Mucosa of gallbladder (tissue), 1 donor: ENCODE data around the gene RLN3. TPM values are rescaled to one million over a fixed set of nuclear protein-coding genes. Genes with fewer than 3 reads are reported as not detected.

Source experiments
- total RNA-seq: library from RNA; stranded (reverse); gene quantifications from one replicate; pipeline ENCODE4 v1.2.1, GENCODE V29; 2021
- donor health status: DM: no; HTN: no; CAD: no.

Gene RLN3
- total RNA-seq, 1 donor from 2014 or later, result not detected

Other genes starting within 250 kb of the RLN3 start
- gene ZSWIM4, start 232.7 kb upstream of the RLN3 start, total RNA-seq, result 11.2 TPM
- gene NANOS3, start 151.0 kb upstream of the RLN3 start, total RNA-seq, result 0.75 TPM
- 2.6 TPM for gene BRME1, start 122.0 kb upstream of the RLN3 start, total RNA-seq
- gene CC2D1A, start 121.9 kb upstream of the RLN3 start, total RNA-seq, result 57.1 TPM
- gene PODNL1, start 89.7 kb upstream of the RLN3 start, total RNA-seq, result 3.2 TPM
- gene DCAF15, start 75.6 kb upstream of the RLN3 start, total RNA-seq, result 33.7 TPM
- 25.0 TPM for gene RFX1, start 21.8 kb upstream of the RLN3 start, total RNA-seq
- gene IL27RA, start 3.6 kb downstream of the RLN3 start, total RNA-seq, result 5.6 TPM
- 42.8 TPM for gene PALM3, start 33.9 kb downstream of the RLN3 start, total RNA-seq
- 21.6 TPM for gene MISP3, start 44.6 kb downstream of the RLN3 start, total RNA-seq
- not detected for gene C19orf67, start 57.6 kb downstream of the RLN3 start, total RNA-seq
- 56.5 TPM for gene SAMD1, start 62.6 kb downstream of the RLN3 start, total RNA-seq
- 98.7 TPM for gene PRKACA, start 89.6 kb downstream of the RLN3 start, total RNA-seq
- 1.7 TPM for gene ASF1B, start 108.4 kb downstream of the RLN3 start, total RNA-seq
- gene ADGRL1, start 178.0 kb downstream of the RLN3 start, total RNA-seq, result 33.2 TPM